Osteoblast (primary cell): ENCODE results near the gene NDUFAF7. TPM values are rescaled to one million over a fixed set of nuclear protein-coding genes. Genes with fewer than 3 reads are reported as not detected.

Experiments used
- DNase-seq: peaks from one replicate; pipeline ENCODE4 v3.0.0; 2011; ENCODE audit warnings: low spot score, mixed read lengths; ENCODE audit not compliant: insufficient read length; ENCODE audit errors: missing footprints
- H2AFZ ChIP-seq: 2 replicates; pipeline ENCODE4 v1.6.0; 2011; ENCODE audit warnings: mild to moderate bottlenecking, low read length
- H3K27ac ChIP-seq: 2 replicates; pipeline ENCODE4 v1.5.1; 2011; ENCODE audit warnings: mild to moderate bottlenecking, low read depth, low read length, moderate library complexity
- H3K27me3 ChIP-seq: 2 replicates; pipeline ENCODE4 v1.6.0; 2012; ENCODE audit warnings: mild to moderate bottlenecking, control low read depth, inconsistent platforms, low read length, moderate library complexity; ENCODE audit not compliant: insufficient read depth
- H3K36me3 ChIP-seq: 2 replicates; pipeline ENCODE4 v1.5.1; 2011; ENCODE audit warnings: mild to moderate bottlenecking, low read length, control low read depth, moderate library complexity; ENCODE audit not compliant: insufficient read depth
- H3K4me1 ChIP-seq: 2 replicates; pipeline ENCODE4 v1.5.1; 2011; ENCODE audit warnings: mild to moderate bottlenecking, low read length, control low read depth, moderate library complexity; ENCODE audit not compliant: insufficient read depth
- H3K4me2 ChIP-seq: 2 replicates; pipeline ENCODE4 v1.6.0; 2011; ENCODE audit warnings: mild to moderate bottlenecking, low read length; ENCODE audit not compliant: insufficient read depth
- H3K4me3 ChIP-seq: fragments of 200-600 bp; sonication (generic); 3 replicates; pipeline ENCODE4 v1.5.1; 2012; ENCODE audit warnings: mild to moderate bottlenecking, low read length, inconsistent platforms; ENCODE audit not compliant: insufficient read depth
- H3K79me2 ChIP-seq: 2 replicates; pipeline ENCODE4 v1.6.0; 2012; ENCODE audit warnings: mild to moderate bottlenecking, low read length, control low read depth, inconsistent platforms; ENCODE audit not compliant: insufficient read depth
- H3K9me3 ChIP-seq: 2 replicates; pipeline ENCODE4 v1.5.1; 2011; ENCODE audit warnings: low read depth, low read length, control low read depth
- H4K20me1 ChIP-seq: 2 replicates; pipeline ENCODE4 v1.6.0; 2012; ENCODE audit warnings: mild to moderate bottlenecking, low read length, control low read depth; ENCODE audit not compliant: insufficient read depth
- CTCF ChIP-seq: IDR thresholded peaks from 2 replicates; pipeline ENCODE4 v1.5.1; 2011; ENCODE audit warnings: mild to moderate bottlenecking, low read depth, low read length, moderate library complexity; ENCODE audit errors: extremely low read depth
- total RNA-seq: library from RNA; depleted of rRNA; stranded (reverse); fragments of >200 nt; gene quantifications from 2 replicates; pipeline ENCODE4 v1.2.3, GENCODE V29; 2012

The NDUFAF7 gene
- total RNA-seq, 1 donor: 16.6 TPM

GRCh38 chr2:37281916-37282315 is 50.5 kb downstream of the NDUFAF7 start:
- Histone ChIP-seq H3K27me3 (no peaks in the 10 kb centered on the region), H3K27ac (peak overlapping the region; percentile 86), H3K79me2 (peaks cover 4% of the 10 kb centered on the region), H3K36me3 (peaks cover 34% of the 10 kb centered on the region), H2AFZ (no peak overlapping the region), H4K20me1 (no peaks in the 10 kb centered on the region), H3K4me3 (no peak overlapping the region), H3K9me3 (no peaks in the 10 kb centered on the region), H3K4me2 (no peak overlapping the region), H3K4me1 (peaks cover 19% of the 10 kb centered on the region)
- DNase-seq: no peak
- TF ChIP-seq CTCF: no peak

GRCh38 chr2:37282746-37283145 is 51.3 kb downstream of the NDUFAF7 start:
- Histone ChIP-seq H3K79me2 (peaks cover 4% of the 10 kb centered on the region), H3K36me3 (peaks cover 34% of the 10 kb centered on the region), H3K4me1 (peaks cover 19% of the 10 kb centered on the region), H3K27ac (peak overlapping the region; percentile 86), H3K4me2 (peak overlapping the region; percentile 86), H4K20me1 (no peaks in the 10 kb centered on the region), H2AFZ (no peak overlapping the region), H3K4me3 (peak overlapping the region; percentile 47), H3K9me3 (no peaks in the 10 kb centered on the region), H3K27me3 (no peaks in the 10 kb centered on the region)
- DNase-seq: no peak
- no peak for TF ChIP-seq CTCF

GRCh38 chr2:37283207-37283606 is 51.7 kb downstream of the NDUFAF7 start:
- H3K4me1 ChIP-seq: peaks cover 19% of the 10 kb centered on the region
- H3K9me3 ChIP-seq: no peaks in the 10 kb centered on the region
- no peaks in the 10 kb centered on the region for H4K20me1 ChIP-seq
- TF ChIP-seq CTCF: no peak
- H2AFZ ChIP-seq: no peak overlapping the region
- peak overlapping the region; percentile 86 for H3K27ac ChIP-seq
- peak overlapping the region; percentile 47 for H3K4me3 ChIP-seq
- H3K27me3 ChIP-seq: no peaks in the 10 kb centered on the region
- DNase-seq: peak; percentile 62
- peaks cover 4% of the 10 kb centered on the region for H3K79me2 ChIP-seq
- peaks cover 33% of the 10 kb centered on the region for H3K36me3 ChIP-seq
- H3K4me2 ChIP-seq: peak overlapping the region; percentile 86

- no peak for TF ChIP-seq CTCF
- H3K79me2 ChIP-seq: peaks cover 4% of the 10 kb centered on the region
- no peaks in the 10 kb centered on the region for H4K20me1 ChIP-seq
- DNase-seq: no peak
- peaks cover 19% of the 10 kb centered on the region for H3K4me1 ChIP-seq
- H3K27ac ChIP-seq: peak overlapping the region; percentile 8
- H3K4me3 ChIP-seq: no peak overlapping the region
- no peak overlapping the region for H3K4me2 ChIP-seq
- peaks cover 30% of the 10 kb centered on the region for H3K36me3 ChIP-seq
- no peaks in the 10 kb centered on the region for H3K27me3 ChIP-seq
- no peak overlapping the region for H2AFZ ChIP-seq
- H3K9me3 ChIP-seq: no peaks in the 10 kb centered on the region
Measured at GRCh38 chr2:37284381-37284780, 52.9 kb downstream of the NDUFAF7 start.
